GM19452 (cell line): ENCODE measurements around the gene SLC35G6.
"Not testable (repeated sequence)": the region's sequence is repeated elsewhere in the genome, so short reads cannot be mapped to it uniquely, and the experiment has no call there.

ENCODE experiments used
- ATAC-seq: cut with Tn5 transposase; IDR thresholded peaks from one replicate; pipeline ENCODE4 v1.9.1; 2021; ENCODE audit not compliant: unreplicated experiment

SLC35G6 gene

GRCh38 chr17:7481275-7481674 is at the start of gene SLC35G6:
Gene SLC35G6 (plus strand): TSS chr17:7481446. CDS start chr17:7481517, 71 bp downstream.
- ATAC-seq: not testable (repeated sequence)

- ATAC-seq: no peak
These were observed 49.0 kb upstream of the SLC35G6 start for GRCh38 chr17:7432296-7432695.

- peak; percentile 24 for ATAC-seq
These were observed 45.3 kb upstream of the SLC35G6 start for GRCh38 chr17:7435676-7436555.

- ATAC-seq: no peak
These were observed 44.5 kb upstream of the SLC35G6 start for GRCh38 chr17:7436556-7437368.

- ATAC-seq: no peak
These were observed 43.8 kb upstream of the SLC35G6 start for GRCh38 chr17:7437369-7437863.

GRCh38 chr17:7437950-7438614 is 43.2 kb upstream of the SLC35G6 start:
- no peak for ATAC-seq

GRCh38 chr17:7438656-7439460 is 42.4 kb upstream of the SLC35G6 start:
- ATAC-seq: no peak

- ATAC-seq: no peak
These were observed 41.7 kb upstream of the SLC35G6 start, which contains the start of gene FGF11 for GRCh38 chr17:7439462-7440112. Gene FGF11 (plus strand): TSS chr17:7439512. CDS start chr17:7439621, 109 bp downstream.

GRCh38 chr17:7440113-7440833 is 41.0 kb upstream of the SLC35G6 start:
- ATAC-seq: no peak

- no peak for ATAC-seq
These were observed 40.4 kb upstream of the SLC35G6 start for GRCh38 chr17:7440834-7441195.

- ATAC-seq: no peak
These were observed 40.0 kb upstream of the SLC35G6 start for GRCh38 chr17:7441266-7441665.

- no peak for ATAC-seq
These were observed 39.1 kb upstream of the SLC35G6 start for GRCh38 chr17:7442142-7442541.

GRCh38 chr17:7443499-7444485 is 37.5 kb upstream of the SLC35G6 start:
- ATAC-seq: no peak

- ATAC-seq: no peak
These were observed 36.3 kb upstream of the SLC35G6 start, which contains the start of gene CHRNB1 for GRCh38 chr17:7444682-7445618. Gene CHRNB1 (plus strand): TSS chr17:7445061. CDS start chr17:7445128, 67 bp downstream.

GRCh38 chr17:7445619-7445968 is 35.7 kb upstream of the SLC35G6 start:
- ATAC-seq: no peak

GRCh38 chr17:7448461-7448860 is 32.8 kb upstream of the SLC35G6 start:
- ATAC-seq: no peak
